ENCODE data around the gene NPBWR2. TPM values are rescaled to one million over a fixed set of nuclear protein-coding genes. Genes with fewer than 3 reads are reported as not detected.

The NPBWR2 gene
- polyA plus RNA-seq, 3 donors = not detected

DNA sequence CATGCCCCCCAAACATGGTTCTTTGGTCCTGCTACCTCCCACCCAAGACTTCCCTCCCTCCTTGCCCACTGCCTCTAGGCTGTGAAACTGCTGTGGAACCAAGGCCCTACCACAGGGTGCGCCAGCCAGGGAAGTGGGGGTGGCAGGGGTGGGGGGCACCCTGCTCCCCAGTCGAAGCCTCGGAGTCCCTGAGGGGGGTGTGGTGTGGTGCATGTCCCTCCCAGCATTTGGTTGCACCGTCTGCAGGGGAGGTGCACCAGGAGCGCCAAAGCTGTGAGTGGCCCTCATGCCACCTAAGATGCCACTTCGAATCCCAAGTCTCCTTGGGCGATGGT, 29.9 kb downstream of the NPBWR2 start:
- TF ChIP-seq, protein P1, sequence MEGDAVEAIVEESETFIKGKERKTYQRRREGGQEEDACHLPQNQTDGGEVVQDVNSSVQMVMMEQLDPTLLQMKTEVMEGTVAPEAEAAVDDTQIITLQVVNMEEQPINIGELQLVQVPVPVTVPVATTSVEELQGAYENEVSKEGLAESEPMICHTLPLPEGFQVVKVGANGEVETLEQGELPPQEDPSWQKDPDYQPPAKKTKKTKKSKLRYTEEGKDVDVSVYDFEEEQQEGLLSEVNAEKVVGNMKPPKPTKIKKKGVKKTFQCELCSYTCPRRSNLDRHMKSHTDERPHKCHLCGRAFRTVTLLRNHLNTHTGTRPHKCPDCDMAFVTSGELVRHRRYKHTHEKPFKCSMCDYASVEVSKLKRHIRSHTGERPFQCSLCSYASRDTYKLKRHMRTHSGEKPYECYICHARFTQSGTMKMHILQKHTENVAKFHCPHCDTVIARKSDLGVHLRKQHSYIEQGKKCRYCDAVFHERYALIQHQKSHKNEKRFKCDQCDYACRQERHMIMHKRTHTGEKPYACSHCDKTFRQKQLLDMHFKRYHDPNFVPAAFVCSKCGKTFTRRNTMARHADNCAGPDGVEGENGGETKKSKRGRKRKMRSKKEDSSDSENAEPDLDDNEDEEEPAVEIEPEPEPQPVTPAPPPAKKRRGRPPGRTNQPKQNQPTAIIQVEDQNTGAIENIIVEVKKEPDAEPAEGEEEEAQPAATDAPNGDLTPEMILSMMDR (IDR thresholded peaks at IDR 0.05) = no peak
- Mint-ChIP-seq H3K4me3 (peak overlapping the region; percentile 95 to 97), H3K4me1 (peaks cover 44% of the 10 kb centered on the region), H3K27ac (peak overlapping the region in 6 of 7 donors; percentile 89 to 94 (median 93)), H3K36me3 (peaks cover 27 to 43% of the 10 kb centered on the region in 2 donors), H3K27me3 (ENCODE audit: low read depth in 3 of 3) (peaks cover 3% of the 10 kb centered on the region in 3 donors), H3K9me3 (no peaks in the 10 kb centered on the region)
- H3K79me2 ChIP-seq (ENCODE audit: insufficient read depth, low read length) = peaks cover 86% of the 10 kb centered on the region
- no peak for DNase-seq
- peak overlapping the region; percentile 78 to 100 (median 84) for H3K4me3 ChIP-seq (replicated peaks in 1 of 3; ENCODE audit: low read depth in 2 of 3, low read length in 3 of 3)
- no peak overlapping the region for H2AFZ ChIP-seq (ENCODE audit: insufficient read depth, low read depth, low read length, poor library complexity, severe bottlenecking)
- H3K4me1 ChIP-seq (ENCODE audit: control insufficient read depth in 1 of 2, insufficient read depth in 2 of 2, low read length in 2 of 2) = peaks cover 41 to 67% of the 10 kb centered on the region in 2 donors
- peak overlapping the region; percentile 81 to 86 for H3K27ac ChIP-seq (ENCODE audit: low read depth in 1 of 2, low read length in 2 of 2)
- H4K20me1 ChIP-seq (ENCODE audit: insufficient read depth, low read length) = peaks cover 94% of the 10 kb centered on the region
- WGBS (ENCODE audit: insufficient coverage) = 0% methylated on average over 4 of the region's 7 CpGs
- peak overlapping the region; percentile 88 for H3K9ac ChIP-seq (ENCODE audit: insufficient read depth, low read length, poor library complexity, severe bottlenecking)
- H3K36me3 ChIP-seq (replicated peaks in 1 of 2; ENCODE audit: control insufficient read depth in 1 of 2, insufficient read depth in 2 of 2, low read length in 2 of 2) = peaks cover 38% of the 10 kb centered on the region in 2 donors
- no peaks in the 10 kb centered on the region for H3K27me3 ChIP-seq (ENCODE audit: control insufficient read depth in 2 of 2, insufficient read depth in 2 of 2, low read length in 2 of 2)
- intact Hi-C loops (cut with micrococcal nuclease) = no loop called here
- H3K9me3 ChIP-seq (replicated peaks in 1 of 2; ENCODE audit: control insufficient read depth in 1 of 2, insufficient read depth in 1 of 2, low read length in 2 of 2) = no peaks in the 10 kb centered on the region
- H3K4me2 ChIP-seq (replicated peaks; ENCODE audit: extremely low read depth, low read length, poor library complexity, severe bottlenecking) = peak overlapping the region; percentile 92

DNA sequence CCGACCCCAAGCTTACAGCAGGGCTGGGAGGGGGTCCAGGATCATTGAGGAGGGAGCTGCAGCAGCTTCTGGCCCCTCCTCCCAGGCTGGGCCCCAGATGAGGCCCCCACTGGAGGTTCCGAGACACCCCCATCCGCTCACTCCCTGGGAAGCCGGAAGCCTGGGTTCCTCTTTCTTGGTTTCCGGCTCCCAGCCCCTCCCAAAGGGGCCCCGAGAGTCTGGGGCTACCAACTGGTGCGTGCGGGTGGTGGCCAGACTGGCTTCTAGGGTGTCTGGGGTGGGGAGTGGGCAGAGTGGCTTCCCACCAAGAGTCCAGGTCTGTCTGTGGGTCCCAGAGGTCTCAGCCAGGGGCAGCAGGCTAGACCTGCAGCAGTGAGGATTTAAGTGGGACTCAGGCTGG, 30.3 kb downstream of the NPBWR2 start:
- peaks cover 31 to 47% of the 10 kb centered on the region in 2 donors for H3K36me3 Mint-ChIP-seq
- TF ChIP-seq, protein P1 (IDR thresholded peaks at IDR 0.05) = no peak
- peaks cover 37 to 62% of the 10 kb centered on the region in 2 donors for H3K4me1 ChIP-seq (ENCODE audit: control insufficient read depth in 1 of 2, insufficient read depth in 2 of 2, low read length in 2 of 2)
- H3K4me2 ChIP-seq (replicated peaks; ENCODE audit: extremely low read depth, low read length, poor library complexity, severe bottlenecking) = peak overlapping the region; percentile 92
- peaks cover 43% of the 10 kb centered on the region for H3K4me1 Mint-ChIP-seq
- no peaks in the 10 kb centered on the region for H3K9me3 Mint-ChIP-seq
- peak overlapping the region; percentile 81 to 86 for H3K27ac ChIP-seq (ENCODE audit: low read depth in 1 of 2, low read length in 2 of 2)
- intact Hi-C loops (cut with micrococcal nuclease) = no loop called here
- H3K4me3 Mint-ChIP-seq = peak overlapping the region; percentile 95 to 97
- no peak overlapping the region for H2AFZ ChIP-seq (ENCODE audit: insufficient read depth, low read depth, low read length, poor library complexity, severe bottlenecking)
- peak overlapping the region; percentile 88 for H3K9ac ChIP-seq (ENCODE audit: insufficient read depth, low read length, poor library complexity, severe bottlenecking)
- peak overlapping the region; percentile 78 to 100 (median 84) for H3K4me3 ChIP-seq (replicated peaks in 1 of 3; ENCODE audit: low read depth in 2 of 3, low read length in 3 of 3)
- no peaks in the 10 kb centered on the region for H3K27me3 ChIP-seq (ENCODE audit: control insufficient read depth in 2 of 2, insufficient read depth in 2 of 2, low read length in 2 of 2)
- peaks cover 1 to 3% (median 3%) of the 10 kb centered on the region in 3 donors for H3K27me3 Mint-ChIP-seq (ENCODE audit: low read depth in 3 of 3)
- peaks cover 94% of the 10 kb centered on the region for H4K20me1 ChIP-seq (ENCODE audit: insufficient read depth, low read length)
- DNase-seq = peak; percentile 64 to 85 (median 66)
- no peaks in the 10 kb centered on the region for H3K9me3 ChIP-seq (replicated peaks in 1 of 2; ENCODE audit: control insufficient read depth in 1 of 2, insufficient read depth in 1 of 2, low read length in 2 of 2)
- peaks cover 42% of the 10 kb centered on the region in 2 donors for H3K36me3 ChIP-seq (replicated peaks in 1 of 2; ENCODE audit: control insufficient read depth in 1 of 2, insufficient read depth in 2 of 2, low read length in 2 of 2)
- 0% methylated on average over 3 of the region's 8 CpGs for WGBS (ENCODE audit: insufficient coverage)
- peak overlapping the region; percentile 82 to 94 (median 92) for H3K27ac Mint-ChIP-seq
- peaks cover 82% of the 10 kb centered on the region for H3K79me2 ChIP-seq (ENCODE audit: insufficient read depth, low read length)
